MG63 (cell line): Measurements from ENCODE around the gene PDHB. TPM values are rescaled to one million over a fixed set of nuclear protein-coding genes. Genes with fewer than 3 reads are reported as not detected.

Source experiments
- DNase-seq: peaks from one replicate; pipeline ENCODE4 v3.0.0-alpha.2; 2020
- H3K27me3 ChIP-seq: fragments of 250-450 bp; sonication (Bioruptor Pico); 2 replicates; pipeline ENCODE4 v1.5.1; 2020; ENCODE audit warnings: mild to moderate bottlenecking, moderate library complexity
- H3K36me3 ChIP-seq: fragments of 250-450 bp; sonication (Bioruptor Pico); 2 replicates; pipeline ENCODE4 v1.5.1; 2020; ENCODE audit warnings: mild to moderate bottlenecking, moderate library complexity
- H3K4me3 ChIP-seq: fragments of 250-450 bp; sonication (Bioruptor Pico); 2 replicates; pipeline ENCODE4 v1.5.1; 2020; ENCODE audit warnings: mild to moderate bottlenecking, moderate library complexity
- H3K9me3 ChIP-seq: fragments of 250-450 bp; sonication (Bioruptor Pico); 2 replicates; pipeline ENCODE4 v1.5.1; 2020; ENCODE audit warnings: mild to moderate bottlenecking, moderate library complexity
- total RNA-seq: library from RNA; depleted of rRNA; stranded (reverse); fragments of >200 nt; shearing (Covaris generic); gene quantifications from 2 replicates; pipeline ENCODE4 v1.2.3, GENCODE V29; 2014; ENCODE audit warnings: low replicate concordance; rRNA removed

Gene PDHB
- total RNA-seq, 1 experiment from 2014 or later = 106 TPM

DNA sequence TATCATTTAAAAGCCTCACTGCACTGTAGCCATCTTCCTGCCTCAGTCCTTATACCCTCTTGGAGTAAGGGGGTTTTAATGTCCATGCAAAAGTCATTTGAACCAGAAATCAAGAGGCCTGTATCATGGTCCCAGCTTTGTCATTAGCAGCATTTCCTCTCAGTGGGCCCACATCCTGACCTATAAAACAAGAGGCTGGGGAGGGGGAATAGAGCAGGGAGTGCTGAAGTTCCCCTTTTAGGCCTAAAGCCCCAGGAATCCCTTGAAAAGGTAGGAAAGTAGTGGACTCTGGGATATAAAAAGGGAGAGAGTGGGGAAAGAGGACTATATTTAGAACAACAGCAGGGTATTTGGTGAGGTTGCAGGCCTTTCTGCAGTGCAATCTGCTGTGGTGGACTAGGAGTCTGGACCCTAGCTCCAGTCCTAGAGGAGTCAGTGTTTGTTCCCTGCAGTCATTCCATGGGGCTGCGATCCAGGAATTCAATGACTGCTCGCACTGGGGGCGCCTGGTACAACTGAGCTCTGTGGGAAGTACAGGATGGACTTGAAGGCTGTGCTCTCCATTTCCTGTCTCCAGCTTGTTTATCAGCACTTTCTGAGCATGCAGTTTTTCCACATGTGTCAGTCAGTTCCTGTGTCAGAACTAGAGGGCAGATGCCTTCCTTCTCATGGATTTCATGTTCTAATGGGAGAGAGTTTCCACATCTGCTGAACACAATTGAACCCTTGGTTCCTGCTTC is 46.8 kb downstream of the PDHB start:
- peak; percentile 18 for DNase-seq
- no peaks in the 10 kb centered on the region; the same call in none of the 2 replicates for H3K36me3 ChIP-seq
- H3K4me3 ChIP-seq = no peak overlapping the region
- H3K9me3 ChIP-seq = no peaks in the 10 kb centered on the region
- no peaks in the 10 kb centered on the region for H3K27me3 ChIP-seq

DNA sequence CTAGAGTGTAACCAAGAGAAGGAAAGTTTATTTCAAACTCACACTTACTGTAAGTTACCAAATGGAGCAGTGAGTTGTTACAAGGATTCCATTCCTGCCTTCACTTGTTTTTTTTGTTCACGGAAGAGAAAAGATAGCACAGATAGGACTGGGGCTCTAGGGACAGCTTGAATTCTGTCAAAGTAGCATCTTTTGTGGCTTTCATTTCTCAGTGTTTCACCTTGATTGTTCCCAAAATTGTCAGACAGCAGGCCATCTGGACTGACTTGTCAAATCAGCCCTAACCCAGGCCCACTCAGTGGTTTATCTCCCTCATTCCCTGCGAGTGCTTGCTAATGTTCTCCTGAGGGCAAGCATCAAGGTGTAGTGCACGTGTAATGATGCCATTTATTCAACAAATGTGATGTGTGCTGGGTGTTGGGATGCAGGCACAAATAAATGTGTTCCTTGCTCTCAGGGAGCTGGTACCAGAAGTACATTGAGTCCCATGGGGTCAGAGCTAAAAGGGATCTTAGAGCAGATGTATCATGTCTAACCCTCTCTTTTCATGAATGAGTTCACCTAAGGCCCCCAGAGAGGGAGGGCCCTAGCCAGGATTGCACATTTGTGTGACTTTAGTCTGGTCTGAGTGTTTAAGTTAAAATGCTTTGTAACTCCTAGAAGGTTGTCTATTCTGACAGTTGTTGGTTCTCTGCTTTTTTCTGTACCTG is 49.1 kb downstream of the PDHB start:
- Histone ChIP-seq H3K27me3 (no peaks in the 10 kb centered on the region), H3K4me3 (no peak overlapping the region), H3K36me3 (no peaks in the 10 kb centered on the region; the same call in 1 of the 2 replicates), H3K9me3 (no peaks in the 10 kb centered on the region)
- no peak for DNase-seq

DNA sequence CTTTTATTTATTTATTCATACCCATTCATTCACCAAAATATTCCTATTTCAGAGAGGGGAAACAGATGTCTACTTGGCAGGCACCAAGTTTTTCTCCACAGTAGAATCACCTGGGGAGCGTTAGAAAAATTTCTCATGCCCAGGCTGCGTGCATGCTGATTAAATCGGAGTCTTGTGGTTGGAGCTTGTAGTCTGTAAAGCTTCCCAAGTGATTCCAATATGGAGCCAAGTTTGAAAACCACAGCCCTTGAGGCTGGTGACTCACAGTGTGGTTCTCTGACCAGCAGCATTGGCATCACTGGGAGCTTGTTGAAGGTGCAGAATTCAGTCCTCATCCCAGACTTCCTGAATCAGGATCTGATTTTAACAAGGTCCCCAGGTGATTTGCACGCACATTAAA is 49.7 kb downstream of the PDHB start:
- no peak overlapping the region for H3K4me3 ChIP-seq

DNA sequence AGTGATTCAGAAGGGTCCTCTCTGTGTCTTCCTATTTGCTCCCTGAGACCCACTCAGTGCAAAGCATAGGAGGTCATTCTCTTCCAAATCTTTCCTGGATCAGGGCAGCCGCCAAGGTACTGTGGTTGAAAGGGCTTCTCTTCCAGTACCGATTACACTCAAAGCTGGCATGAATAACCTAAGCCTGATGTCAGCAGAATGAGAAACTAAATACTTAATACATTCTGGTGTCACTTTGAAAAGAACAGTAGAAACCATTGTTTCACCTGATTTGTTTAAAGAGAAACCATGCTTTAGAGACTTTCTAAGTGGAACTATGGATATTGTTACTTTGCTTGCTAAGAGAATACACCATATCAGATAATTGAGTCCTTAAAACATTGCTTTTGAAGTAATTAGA is 50.2 kb downstream of the PDHB start:
- Histone ChIP-seq H3K4me3 (no peak overlapping the region), H3K9me3 (no peaks in the 10 kb centered on the region), H3K36me3 (no peaks in the 10 kb centered on the region; the same call in 1 of the 2 replicates), H3K27me3 (no peaks in the 10 kb centered on the region)
- peak; percentile 49 for DNase-seq

More for the DNA sequence above, 49.7 kb downstream of the PDHB start:
- Histone ChIP-seq H3K9me3 (no peaks in the 10 kb centered on the region), H3K36me3 (no peaks in the 10 kb centered on the region; the same call in 1 of the 2 replicates), H3K27me3 (no peaks in the 10 kb centered on the region)
- peak; percentile 85 for DNase-seq

DNA sequence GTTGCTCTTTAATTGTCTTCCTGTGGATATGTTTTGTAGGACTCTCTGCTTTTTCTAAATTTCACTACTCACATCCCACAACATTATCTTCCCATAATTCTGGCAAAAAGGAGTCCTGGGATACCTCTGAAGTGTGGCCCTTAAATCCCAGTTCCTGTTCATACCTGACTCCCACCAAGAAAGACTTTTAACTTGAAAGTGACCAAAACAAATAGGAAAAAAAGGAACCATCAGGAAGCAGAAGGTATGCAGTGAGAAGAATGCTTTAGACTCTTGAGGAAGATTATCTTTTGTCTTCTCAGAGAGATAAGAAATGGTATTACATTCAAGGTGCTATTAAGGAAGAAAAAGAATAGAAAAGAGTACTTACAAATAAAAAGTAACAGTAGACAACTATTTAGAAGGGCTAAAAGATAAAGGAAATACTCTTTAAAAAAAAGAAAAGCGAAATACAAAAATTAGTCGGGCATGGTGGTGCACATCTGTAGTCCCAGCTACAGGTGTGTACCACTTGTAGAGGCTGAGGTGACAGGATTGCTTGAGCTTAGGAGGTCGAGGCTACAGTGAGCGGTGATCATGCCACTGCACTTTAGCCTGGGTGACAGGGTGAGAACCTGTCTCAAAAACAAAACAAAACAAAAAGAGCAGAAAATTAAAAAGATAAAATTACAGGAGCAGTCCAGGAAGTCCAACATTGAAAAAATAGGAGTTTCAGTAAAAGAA is 54.1 kb downstream of the PDHB start:
- no peaks in the 10 kb centered on the region for H3K9me3 ChIP-seq
- DNase-seq = no peak
- H3K27me3 ChIP-seq = no peaks in the 10 kb centered on the region
- H3K4me3 ChIP-seq = no peak overlapping the region
- no peaks in the 10 kb centered on the region; the same call in 1 of the 2 replicates for H3K36me3 ChIP-seq

DNA sequence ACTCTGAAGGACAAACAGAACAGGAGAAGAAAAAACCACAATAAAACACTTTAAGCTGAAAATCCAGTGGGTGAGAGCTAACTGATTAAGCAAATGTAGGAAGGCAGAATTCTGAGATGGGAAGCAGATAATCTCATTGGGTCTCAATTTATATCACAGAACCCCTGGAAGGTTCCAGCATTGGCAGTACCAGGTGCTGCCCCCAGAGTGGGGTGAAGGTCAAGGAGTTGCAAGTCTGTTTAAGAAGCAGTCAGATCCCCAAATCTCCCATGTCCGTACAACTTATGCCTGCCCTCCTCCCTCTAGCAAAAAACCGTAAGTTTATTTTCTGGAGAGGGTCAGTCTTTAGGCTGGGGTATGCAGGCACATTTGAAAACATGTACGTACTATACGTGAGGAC is 55.9 kb downstream of the PDHB start:
- no peaks in the 10 kb centered on the region for H3K27me3 ChIP-seq
- H3K4me3 ChIP-seq = no peak overlapping the region
- no peak for DNase-seq
- no peaks in the 10 kb centered on the region; the same call in 1 of the 2 replicates for H3K36me3 ChIP-seq
- H3K9me3 ChIP-seq = no peaks in the 10 kb centered on the region

Other genes starting within 250 kb of the PDHB start
- gene DNASE1L3, start 222.9 kb downstream of the PDHB start, total RNA-seq = not detected in 2 replicates
- gene ABHD6, start 196.0 kb downstream of the PDHB start, total RNA-seq = 1.9 and 2.1 TPM in 2 replicates
- 6.2 and 16.3 TPM in 2 replicates for gene RPP14, start 127.6 kb downstream of the PDHB start, total RNA-seq
- 3.6 and 25.3 TPM in 2 replicates for gene HTD2, start 127.3 kb downstream of the PDHB start, total RNA-seq
- 25.7 and 34.8 TPM in 2 replicates for gene PXK, start 100.9 kb downstream of the PDHB start, total RNA-seq
- 5.1 and 13.4 TPM in 2 replicates for gene KCTD6, start 58.3 kb upstream of the PDHB start, total RNA-seq
- 18.7 and 23.4 TPM in 2 replicates for gene ACOX2, start 103.4 kb upstream of the PDHB start, total RNA-seq
- 40.7 and 47.1 TPM in 2 replicates for gene FAM107A, start 143.6 kb upstream of the PDHB start, total RNA-seq
- not detected in 2 replicates for gene FAM3D, start 232.9 kb upstream of the PDHB start, total RNA-seq